Astrocyte of the spinal cord (primary cell): ENCODE results near the gene FAM216A.

Experiments used
- DNase-seq: peaks from one replicate; pipeline ENCODE4 v3.0.0; 2011; ENCODE audit warnings: low read depth, low spot score
- H3K4me3 ChIP-seq: 2 replicates; pipeline ENCODE4 v1.5.1; 2011; ENCODE audit warnings: low read depth, mild to moderate bottlenecking, low read length, moderate library complexity
- in situ Hi-C: cut with HindIII; loops from 2 replicates; pipeline ENCODE4 v1.10.0; 2017; ENCODE audit warnings: low sequenced_read_pairs
- TF ChIP-seq, protein P1 (sequence below): IDR thresholded peaks from 2 replicates; pipeline ENCODE4 v1.5.1; 2012; ENCODE audit warnings: low read depth, mild to moderate bottlenecking, low read length, inconsistent platforms

The FAM216A gene

DNA sequence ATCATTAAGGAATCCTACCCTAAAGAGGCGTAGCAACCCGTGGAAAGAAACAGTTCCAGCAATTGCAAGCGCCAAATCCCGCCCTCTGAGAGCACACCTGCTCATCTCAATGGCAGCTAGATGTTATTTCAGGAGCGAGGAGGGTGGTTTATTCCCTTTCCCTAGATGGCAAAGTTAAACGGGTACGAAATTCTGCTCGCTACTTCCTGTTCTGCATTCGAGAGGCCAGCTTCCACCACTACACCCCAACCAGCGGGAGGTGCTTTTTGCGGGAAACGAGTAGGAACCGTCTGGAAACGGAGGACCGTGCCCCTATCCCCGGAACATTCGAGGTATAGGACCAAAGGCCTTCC is 32.7 kb downstream of the FAM216A start:
- TF ChIP-seq, protein P1, sequence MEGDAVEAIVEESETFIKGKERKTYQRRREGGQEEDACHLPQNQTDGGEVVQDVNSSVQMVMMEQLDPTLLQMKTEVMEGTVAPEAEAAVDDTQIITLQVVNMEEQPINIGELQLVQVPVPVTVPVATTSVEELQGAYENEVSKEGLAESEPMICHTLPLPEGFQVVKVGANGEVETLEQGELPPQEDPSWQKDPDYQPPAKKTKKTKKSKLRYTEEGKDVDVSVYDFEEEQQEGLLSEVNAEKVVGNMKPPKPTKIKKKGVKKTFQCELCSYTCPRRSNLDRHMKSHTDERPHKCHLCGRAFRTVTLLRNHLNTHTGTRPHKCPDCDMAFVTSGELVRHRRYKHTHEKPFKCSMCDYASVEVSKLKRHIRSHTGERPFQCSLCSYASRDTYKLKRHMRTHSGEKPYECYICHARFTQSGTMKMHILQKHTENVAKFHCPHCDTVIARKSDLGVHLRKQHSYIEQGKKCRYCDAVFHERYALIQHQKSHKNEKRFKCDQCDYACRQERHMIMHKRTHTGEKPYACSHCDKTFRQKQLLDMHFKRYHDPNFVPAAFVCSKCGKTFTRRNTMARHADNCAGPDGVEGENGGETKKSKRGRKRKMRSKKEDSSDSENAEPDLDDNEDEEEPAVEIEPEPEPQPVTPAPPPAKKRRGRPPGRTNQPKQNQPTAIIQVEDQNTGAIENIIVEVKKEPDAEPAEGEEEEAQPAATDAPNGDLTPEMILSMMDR = no peak

GRCh38 chr12:110501752-110502738 is 33.4 kb downstream of the FAM216A start, which contains the start of the genes RAD9B and VPS29:
Gene RAD9B, plus strand, starts transcription at chr12:110502331. Its CDS starts 7 bp downstream, at chr12:110502338.
Gene VPS29, minus strand, starts transcription at chr12:110502111. Its CDS starts 60 bp downstream, at chr12:110502051.
- TF ChIP-seq, protein P1 = no peak
- DNase-seq = peak; percentile 98
- in situ Hi-C loops = no loop called here
- peak within 1 kb of the TSS; percentile 91 for H3K4me3 ChIP-seq

More for the DNA sequence above, 32.7 kb downstream of the FAM216A start:
- peak overlapping the region; percentile 91 for H3K4me3 ChIP-seq
- in situ Hi-C loops = no loop called here
- DNase-seq = peak; percentile 40

DNA sequence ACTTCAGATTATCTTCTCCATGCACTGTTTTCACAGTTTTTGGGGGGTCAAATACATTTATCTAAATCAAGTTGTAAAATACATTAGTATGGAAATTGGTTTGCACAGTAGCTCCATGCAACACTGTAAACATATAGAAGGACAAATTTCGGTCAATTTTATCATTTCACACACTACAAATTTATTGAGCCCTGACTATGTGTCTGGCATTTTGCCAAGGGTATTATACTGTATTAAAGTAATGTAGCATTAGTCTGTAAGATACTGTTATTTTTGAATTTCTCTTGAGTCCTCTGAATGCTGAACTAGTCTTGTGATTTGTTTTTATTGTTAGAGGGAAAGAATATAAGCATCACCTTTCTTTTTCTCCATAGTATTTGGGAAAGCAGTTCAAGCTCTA is 34.8 kb downstream of the FAM216A start:
- TF ChIP-seq, protein P1 = no peak
- in situ Hi-C loops = no loop called here
- H3K4me3 ChIP-seq = no peak overlapping the region
- no peak for DNase-seq

GRCh38 chr12:110505332-110505731 is 36.7 kb downstream of the FAM216A start:
- in situ Hi-C loops = no loop called here
- H3K4me3 ChIP-seq = no peak overlapping the region
- TF ChIP-seq, protein P1 = no peak
- DNase-seq = no peak

DNA sequence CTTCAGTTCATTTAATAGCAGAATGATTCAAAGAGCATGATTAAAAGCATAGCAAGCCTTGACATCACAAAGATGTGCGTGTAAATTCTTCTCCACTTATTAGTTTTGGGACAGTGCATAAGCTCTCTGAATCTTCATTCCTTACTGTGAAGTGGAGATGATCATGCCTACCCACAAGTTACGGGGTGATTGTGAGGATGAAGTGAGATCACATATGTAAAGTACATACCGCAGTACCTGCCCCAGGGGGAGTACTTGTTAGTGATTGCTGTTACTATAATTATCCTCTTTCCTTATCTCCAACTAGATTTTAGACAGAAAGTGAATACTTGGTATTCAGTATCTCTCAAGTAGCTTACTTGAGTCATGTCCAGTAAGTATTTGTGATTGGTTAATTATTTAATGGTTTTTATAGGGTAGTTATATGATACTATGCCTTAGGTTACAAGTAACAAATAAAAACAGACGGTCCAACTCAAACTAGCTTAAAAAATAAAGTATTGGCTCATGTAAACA is 39.5 kb downstream of the FAM216A start:
- in situ Hi-C loops = no loop called here
- no peak overlapping the region for H3K4me3 ChIP-seq
- no peak for DNase-seq
- TF ChIP-seq, protein P1 = no peak

GRCh38 chr12:110513842-110514241 is 45.2 kb downstream of the FAM216A start:
- in situ Hi-C loops = no loop called here
- H3K4me3 ChIP-seq = no peak overlapping the region
- TF ChIP-seq, protein P1 = no peak
- DNase-seq = no peak
